ENCODE results near the gene TNFAIP3.

Gene TNFAIP3

DNA sequence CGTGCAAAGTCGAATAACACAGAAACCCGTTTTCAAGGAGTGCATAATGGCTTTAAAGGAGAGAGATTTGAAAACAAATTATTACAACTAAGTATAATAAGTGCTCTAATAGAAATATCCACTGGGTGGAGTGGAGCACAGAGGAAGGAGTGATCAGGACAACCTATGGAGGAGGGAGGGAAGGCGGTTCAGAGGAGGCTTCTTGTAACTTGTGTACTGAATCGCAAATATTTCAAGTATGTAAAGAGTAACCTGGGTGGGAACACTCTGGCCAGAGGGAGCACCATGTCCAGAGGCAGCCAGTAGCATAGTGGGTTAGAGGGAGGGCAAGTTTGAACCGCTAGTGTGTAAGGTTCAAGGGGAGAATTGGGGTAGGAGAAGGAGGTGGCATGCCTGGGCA is 21.6 kb upstream of the TNFAIP3 start:
- no peak for DNase-seq

DNA sequence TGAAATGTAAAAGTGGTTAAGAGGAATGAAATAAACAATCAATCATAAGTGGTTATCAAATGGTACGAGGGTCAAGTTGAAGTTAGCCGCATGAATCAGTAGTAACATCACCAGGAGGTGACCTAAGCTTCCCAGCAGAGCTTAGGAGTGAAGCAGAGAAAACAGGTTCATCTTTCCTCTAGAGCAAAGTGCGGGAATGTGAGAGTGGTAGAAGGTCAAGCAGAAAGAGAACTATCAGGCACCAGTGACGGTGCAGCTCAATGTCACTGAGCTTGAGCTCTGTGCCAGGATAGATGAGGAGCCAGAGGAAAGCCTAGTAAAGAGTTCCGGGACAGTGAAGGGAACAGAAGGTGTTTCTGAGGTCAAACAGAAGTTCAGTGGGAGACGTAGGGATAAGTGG is 20.8 kb upstream of the TNFAIP3 start:
- DNase-seq, result no peak

DNA sequence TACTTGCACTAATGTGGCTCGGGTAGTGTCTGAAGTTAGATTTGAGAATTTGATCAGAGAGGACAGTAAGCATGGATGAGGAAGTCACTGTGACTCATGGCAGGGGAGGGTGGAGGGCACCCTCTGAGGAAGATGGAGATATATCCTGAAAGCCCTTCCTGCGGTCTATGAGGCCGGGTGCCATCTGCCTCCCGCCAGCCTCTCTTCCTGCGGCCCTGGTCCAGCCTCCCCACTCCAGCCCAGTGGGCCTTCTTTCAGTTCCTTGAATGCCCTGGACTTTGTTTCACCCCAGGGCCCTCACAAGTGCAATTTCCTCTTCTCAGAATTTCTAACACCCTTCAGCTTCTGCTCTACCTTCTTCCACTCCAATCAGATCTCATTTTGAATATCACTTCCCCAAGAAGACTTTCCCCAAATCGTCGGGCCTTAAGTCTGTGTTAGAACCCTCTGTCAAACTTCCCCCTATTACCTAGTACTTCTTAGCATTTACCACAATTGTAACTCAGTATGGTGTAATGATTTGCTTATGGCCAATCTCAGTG is 20.2 kb upstream of the TNFAIP3 start:
- DNase-seq, result no peak

DNA sequence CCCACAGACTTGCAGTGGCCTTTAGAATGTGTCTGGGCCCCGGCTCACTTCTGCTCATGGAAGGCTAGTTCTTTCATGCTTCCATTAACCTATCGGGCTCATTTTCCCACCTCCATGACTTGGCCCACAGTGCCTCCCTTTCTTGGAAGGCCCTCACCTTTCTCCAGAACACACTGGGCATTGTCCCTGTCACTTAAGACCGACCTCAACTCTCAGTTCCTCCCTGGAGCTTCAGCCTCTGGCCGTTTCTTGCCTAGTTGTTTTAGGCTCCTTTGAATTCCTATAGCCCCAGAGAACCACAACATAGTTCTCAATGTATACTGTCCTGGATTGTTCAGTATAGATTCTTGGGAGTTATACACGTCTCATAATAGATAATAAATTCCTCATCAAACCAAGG is 19.3 kb upstream of the TNFAIP3 start:
- no peak for DNase-seq

DNA sequence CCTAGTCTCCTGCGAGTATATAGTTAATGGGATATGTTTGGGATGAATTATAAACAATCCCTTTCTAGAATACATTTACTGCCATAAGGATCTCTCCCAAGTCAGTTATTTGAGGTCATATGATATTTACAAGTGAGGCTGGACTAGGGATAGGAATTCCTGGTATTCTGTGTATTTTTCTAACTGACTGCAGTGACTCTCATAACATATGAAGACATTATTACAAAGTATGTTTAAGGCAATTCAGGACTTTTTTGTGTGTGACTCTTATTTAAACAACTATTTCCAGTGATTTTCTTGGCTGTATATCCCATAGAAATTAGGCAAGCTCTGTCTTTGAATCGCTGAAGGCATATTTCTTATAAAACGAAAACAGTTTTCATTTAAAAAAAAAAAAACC is 18.4 kb upstream of the TNFAIP3 start:
- DNase-seq, result no peak

DNA sequence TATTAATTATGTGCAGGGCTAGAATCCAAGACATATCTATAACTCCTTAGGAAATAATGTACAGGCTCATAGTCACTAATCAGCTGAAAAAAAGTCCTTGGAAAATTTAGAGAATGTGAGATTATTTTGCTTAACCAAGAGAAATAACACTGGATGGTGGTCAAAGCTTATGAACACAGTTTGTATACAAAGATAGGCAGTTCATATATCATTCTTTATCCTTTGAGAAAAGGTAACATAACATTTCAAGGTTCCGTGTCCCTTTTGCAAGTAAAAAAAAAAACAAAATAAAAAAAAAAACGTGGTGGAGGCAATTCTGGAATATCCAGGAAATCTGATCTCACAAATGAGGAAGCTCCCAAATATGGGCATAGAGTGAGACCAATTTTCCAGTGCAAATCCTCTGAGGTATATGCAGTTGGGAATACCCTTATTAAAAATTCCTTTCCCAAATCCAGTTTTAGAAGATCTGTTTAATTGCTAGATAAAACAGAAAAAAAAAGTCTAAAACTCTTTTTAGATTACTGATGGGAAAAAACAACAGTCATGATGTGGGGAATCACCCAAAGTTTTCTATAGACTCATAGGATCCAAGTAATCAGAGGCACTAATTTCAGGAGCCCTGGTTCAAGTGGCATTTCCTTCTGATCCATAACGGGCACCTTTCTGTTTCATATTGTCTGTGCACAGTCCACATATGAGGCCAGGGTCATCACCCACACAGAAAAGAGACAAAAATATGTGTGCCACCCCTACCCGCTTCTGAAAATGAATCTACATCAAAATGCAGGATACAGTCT is 17.7 kb upstream of the TNFAIP3 start:
- no peak for DNase-seq

DNA sequence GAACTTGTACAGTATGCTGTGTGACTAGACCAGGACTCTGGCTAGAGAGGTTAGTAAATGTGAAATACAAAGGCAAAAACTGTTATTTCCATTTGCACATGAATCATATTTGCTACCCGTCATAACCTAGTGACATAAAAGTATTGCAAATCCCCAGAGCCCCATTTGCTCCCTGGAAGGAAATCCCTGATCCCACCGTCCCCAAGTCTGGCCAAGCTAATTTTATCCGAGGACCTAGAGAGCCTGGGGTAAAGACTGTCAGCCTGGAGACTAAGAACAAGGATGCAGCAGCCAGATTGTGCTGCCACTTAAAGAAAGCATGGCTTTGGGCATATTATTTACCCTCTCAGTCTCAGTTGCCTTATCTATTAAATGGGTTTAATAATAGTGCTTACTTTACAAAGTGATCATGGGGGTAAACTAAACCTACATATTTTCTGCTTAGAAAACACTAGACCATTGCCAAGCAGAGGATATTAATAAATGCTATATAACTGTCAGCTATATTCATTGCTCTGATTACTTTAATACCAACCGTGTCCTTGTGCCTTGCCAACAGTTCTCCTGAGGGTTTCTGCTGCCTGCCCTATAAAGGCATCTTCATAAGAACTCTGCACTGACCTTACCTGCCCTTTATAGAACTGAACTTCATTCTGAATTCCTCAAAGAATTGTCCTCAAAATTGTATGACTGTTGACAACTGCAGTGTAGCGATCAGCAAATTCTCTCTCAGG is 16.9 kb upstream of the TNFAIP3 start:
- DNase-seq, result no peak

DNA sequence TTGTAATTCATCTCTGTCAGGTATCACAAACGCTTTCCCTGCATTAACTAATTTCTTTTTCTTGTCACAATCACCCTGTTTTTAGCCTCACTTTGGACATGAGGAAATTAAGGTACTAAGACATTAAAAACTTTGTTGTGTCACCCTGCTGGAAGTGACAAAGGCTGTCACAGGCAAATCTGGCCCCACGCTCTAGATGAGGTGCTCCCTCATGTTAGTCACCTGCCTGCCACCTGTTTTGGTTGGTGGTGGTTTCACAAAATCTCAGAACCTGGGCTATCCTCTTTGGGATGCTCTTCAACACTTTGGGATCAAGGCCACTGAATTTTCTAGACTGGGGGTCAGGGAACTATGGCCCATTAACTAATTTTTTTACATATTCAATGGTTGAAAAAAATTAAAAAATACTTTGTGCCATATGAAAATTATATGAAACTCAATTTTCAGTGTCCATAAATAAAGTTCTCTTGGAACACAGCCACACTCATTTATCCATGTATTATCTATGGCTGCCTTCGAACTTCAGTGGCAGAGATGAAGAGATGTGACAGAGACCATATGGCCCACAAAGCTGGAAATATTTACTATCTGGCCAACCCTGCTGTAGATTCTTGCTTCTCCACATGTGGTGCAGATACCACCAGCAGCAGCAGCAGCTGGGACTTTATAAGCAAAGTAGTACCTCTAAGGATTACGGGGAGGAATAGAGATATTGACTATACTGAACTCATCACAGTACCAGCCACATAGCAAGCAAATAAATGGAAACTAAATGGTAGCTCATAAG is 16.1 kb upstream of the TNFAIP3 start:
- no peak for DNase-seq

DNA sequence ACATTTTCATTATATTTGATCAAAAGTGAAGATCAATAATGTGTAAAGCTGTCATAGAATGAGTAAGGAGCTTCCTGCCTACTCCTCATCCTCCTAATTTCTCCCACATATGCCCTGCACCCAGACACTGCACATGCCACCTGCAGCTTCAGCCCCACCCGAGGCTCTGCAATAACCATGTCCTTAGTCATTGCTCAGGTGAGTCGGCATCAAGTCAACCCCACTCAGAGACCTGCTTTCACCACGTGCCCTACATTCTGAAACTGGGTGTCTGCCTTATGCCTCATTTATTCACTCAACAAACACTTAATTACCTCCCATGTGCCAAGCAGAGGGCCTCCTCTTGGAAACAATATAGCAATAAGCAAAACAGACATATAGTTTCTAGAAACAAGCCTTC is 15.4 kb upstream of the TNFAIP3 start:
- DNase-seq, result no peak

DNA sequence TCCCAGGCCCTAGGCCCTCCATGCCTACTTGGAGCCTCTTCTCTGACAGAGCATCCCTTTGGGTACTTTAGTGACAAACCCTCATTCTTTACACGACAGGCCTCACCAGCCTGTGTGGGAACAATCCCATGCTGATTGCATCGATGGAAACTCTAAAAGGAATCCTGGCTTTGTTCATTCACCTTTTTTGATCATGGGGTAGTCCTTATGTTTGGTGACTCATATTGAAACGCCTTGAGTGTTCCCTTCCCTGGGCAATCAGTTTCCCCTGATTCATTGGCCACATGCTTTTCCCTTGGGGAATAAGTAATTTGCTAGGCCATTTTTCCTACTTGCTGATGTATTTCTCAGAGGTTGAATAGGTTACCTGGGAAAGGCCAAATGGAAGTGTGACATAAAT is 14.7 kb upstream of the TNFAIP3 start:
- DNase-seq, result no peak

DNA sequence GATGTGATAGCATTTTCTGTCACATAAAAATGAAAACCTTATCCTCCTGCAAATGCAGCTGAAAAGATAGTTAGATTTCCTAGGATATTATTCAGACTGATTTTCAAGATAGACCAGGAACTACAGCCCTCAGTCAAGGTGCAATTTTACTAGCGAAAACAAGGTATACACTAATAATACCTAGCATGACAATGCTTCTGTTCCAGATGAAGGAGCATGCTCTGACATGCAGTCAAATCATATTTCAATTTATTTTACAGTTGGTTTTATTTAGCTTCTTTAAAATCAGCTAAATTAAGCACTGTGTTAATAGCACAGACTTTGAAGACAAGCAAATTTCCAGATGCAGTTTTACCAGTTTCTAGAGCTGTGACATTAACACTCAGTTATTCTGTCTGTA is 14.2 kb upstream of the TNFAIP3 start:
- DNase-seq, result no peak

DNA sequence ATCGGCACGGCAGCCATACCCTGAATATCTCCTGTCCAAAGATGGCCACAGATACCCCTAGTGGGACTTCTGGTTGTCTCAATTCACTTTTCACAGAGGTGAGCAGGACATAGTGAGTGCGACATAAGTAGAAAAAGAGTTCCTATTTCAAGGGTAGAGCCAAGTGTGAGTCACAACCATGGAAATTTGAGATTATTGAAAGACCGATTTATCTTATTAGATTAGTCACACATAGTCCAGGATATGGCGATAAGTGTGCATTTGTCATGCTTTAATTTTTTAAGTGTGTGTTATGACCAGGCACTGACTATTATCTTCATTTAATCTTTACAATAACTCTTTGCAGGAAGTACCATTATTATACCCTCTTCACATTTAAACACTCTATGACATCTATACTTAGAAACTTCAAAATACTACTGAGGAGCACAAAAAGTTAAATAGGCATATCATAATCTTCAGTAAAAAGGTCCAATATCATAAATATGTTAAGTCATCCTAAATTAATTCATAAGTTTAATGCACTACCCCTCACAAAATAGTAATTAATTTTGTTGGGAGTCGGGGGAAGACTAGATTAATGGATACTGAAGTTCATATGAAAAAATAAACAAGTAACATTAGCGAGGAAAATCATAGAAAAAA is 13.4 kb upstream of the TNFAIP3 start:
- DNase-seq, result no peak

DNA sequence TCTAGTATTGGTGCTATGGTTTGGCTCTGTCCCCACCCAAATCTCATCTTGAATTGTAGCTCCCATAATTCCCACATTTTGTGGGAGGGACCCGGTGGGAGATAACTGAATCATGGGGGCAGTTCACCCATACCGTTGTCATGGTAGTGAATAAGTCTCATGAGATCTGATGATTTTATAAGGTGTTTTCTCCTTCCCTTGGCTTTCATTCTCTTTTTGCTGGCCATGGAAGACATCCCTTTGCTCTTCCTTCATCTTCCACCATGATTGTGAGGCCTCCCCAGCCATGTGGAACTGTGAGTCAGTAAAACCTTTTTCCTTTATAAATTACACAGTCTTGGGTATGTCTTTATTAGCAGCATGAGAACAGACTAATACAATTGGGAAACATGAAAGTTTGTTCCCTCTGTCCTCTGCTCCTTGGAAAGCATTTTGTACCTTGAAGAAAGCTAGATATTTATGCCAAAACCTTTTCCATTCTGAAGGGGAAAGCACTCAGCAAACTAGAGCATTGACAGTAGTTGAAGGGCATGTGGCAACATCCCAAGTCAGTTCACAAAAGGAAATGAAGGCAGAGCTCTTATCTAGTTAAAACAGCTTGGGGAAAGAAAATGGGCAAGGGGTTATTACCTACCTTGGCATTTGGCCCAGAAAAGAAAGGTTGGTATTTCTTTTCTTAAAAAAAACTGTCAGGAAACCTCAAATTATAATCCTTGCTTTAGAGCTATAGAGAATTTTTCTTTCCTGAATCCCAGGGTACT is 10.7 kb upstream of the TNFAIP3 start:
- DNase-seq, result no peak

DNA sequence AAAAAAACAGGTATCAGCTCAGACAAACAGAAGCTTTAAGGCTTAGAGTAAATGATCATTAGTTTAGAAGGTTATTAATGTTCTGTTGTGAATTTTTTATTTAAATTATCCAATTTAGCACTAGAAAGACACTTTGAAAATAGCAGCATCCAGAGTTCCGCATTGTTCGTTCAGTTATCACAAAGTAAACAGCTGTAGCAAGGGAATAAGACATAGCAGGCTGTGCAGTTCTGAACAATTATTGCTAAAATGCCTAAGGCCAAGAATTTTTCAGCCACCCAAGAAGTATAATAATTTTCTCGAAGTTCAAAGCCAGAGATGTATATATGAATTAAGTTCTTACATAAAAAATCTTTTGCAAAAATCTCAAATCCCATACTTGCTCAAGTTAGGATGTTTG is 8.0 kb upstream of the TNFAIP3 start:
- DNase-seq, result no peak

DNA sequence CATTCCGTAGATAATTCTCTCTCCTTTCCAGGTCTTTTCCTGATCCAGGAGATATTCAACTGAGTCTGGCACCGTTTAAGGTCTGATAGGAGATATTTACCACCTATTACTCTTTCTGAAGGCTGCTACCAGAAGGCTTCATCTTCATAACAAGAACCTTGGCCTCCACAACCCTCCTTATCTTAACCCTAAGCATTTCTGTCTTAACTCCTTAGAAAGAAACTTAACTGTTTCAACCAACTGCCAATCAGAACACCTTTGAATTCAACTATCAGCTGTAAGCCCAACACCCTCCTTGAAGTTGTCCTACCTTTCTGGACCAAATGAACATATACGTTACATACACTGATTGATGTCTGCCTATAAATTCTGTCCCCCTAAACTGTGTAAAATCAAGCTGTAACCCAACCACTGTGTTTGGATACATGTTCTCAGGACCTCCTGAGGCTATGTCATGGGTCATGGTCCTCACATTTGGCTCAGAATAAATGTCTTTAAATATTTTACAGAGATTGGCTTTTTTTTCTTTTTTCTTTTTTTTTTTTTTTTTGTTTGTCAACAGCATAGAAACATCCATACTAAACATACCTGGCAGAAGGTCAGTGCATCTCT is 6.6 kb upstream of the TNFAIP3 start:
- DNase-seq, result no peak

DNA sequence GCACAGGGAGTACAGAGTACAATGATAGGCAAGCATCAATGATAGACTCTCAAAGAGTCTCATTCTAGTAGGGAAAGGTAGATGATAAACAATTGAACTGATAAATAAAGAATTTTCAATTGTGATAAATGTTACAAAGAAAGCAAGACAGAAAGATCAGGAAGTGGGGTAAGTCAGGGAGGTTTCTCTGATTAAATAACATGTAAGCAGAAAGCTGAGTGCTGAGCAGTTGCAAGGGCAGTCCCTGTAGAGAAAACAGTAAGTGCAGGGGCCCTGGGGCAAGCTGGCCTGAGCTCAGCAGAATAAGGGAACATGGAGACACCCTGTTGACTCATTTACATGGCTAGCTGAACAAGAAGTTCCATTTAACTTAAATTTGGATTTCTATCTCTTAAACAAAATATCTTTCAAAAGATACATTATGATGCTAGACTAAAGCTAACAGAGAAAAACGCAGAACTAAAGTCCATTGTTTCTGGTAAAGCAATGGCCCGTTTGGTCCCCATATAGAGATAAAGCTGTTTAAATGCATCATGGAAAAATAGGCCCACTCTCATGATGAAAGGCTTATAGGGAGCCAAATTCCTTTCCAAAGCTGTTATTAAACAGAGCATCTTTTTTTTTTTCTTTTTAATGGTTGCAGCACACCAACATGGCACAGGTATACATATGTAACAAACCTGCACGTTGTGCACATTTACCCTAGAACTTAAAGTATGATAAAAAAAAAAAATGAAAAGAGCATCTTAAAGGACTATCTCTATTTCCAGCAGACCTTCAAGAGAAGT is 5.3 kb upstream of the TNFAIP3 start:
- no peak for DNase-seq

DNA sequence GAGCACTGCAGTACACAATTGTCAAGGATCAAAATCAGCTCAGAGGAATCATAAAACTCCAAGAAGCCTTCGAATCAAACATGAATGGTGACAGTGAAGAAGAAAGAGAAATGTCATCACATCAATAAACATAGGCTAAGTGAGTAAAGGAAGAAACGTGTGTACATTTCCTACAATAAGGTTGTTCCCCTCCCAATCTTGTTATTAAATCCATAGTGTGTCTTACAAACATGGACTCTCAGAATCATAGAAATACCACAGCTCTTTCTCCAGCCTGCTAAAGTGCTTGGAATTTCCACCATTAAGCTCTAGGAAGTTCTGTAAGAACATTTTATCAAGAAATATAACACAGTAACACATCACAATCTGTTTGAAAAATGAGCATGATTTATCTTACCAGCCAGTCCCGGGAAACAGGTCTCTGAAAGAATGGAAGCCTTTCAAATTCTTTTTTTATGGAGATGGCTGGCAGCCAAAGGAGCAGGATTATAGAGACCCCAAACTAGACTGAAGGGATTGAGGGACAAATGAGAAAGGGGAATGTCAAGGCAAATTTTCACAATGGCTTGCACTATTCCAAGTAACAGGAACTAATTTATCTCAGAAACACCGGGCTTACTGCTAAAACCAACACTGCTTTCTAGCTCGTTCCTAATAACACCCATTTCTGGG is 4.5 kb upstream of the TNFAIP3 start:
- no peak for DNase-seq

DNA sequence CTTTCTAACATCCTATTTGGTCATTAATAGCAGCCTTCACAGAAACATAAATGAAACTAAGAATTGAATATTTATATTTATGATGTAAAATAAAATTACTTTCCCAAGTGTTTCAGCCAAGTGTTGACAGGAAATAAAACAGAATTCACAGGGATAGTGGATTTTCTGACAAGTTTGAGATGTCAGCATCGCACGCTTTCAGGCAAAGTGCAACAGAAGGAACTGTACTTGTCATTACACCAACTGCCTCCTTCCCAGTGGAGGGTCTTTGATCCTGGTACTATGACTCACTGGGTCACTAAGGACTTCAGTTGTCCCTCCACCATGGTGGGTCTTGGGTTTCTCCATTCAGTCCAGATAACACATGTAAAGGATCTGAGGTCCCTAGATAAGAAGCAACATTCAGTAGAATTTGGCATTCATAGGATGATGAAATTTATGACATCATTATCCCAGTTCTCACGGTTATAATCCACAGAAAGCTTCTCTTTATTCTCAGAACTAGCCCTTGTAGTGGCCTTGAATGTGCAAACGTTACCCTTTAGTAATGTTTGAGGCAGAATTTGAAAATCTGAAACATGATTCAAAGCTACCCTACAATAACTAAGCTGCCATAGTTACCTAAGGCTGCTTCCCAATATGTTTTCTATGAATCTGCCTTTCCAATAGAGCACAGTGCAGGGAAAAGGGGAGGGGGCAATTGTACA is 3.8 kb upstream of the TNFAIP3 start:
- DNase-seq, result no peak

DNA sequence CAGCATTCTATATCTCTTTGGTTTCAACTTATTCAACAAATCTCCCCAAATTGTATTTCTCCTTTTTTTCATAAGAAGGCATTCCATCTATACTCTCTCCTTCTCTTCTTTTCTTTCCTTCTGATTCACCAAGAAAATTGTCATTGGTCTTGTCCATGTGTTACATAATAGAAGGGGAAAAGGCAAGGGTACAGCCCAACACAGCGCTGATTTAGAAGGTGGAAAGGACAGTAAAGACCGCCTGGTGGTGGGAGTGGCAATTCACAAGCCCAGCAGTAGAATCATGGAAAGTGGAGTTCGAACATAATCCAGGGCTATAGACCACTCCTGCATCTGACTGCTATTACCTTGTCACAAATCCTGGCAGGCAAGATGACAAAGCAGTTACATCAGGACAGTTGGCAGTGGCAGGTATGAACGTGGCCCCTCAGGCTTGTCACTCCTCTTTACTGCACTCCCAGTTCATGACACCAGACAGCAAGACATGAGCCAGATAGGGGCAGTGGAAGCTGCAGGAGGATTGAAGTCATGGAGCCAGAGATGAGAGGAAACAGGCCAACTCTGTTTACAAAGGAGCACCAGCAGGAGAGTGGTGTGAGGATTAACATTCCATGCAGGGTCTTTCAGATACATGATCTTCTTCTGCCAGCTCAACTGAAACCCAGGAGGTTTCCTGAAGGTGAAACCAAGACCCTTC is 2.1 kb upstream of the TNFAIP3 start:
- no peak for DNase-seq

Measured in CD4-positive, alpha-beta T cell treated with Interleukin-17A for 4 hours (primary cell).